ENCODE measurements around the gene CRY2.

- TF ChIP-seq TAF1 (IDR thresholded peaks at IDR 0.05; ENCODE audit: low read depth) (no peak), EP300 (IDR thresholded peaks at IDR 0.05; ENCODE audit: borderline replicate concordance) (no peak), TCF12 (IDR thresholded peaks at IDR 0.05; ENCODE audit: low read depth) (no peak), REST (IDR thresholded peaks at IDR 0.05; ENCODE audit: low read depth) (no peak), ZBTB7A (IDR thresholded peaks at IDR 0.05; ENCODE audit: low read depth) (no peak), CREB1 (IDR thresholded peaks at IDR 0.05; ENCODE audit: low read depth) (no peak), YY1 (IDR thresholded peaks at IDR 0.05; ENCODE audit: low read depth) (no peak), USF1 (IDR thresholded peaks at IDR 0.05) (no peak), RAD21 (IDR thresholded peaks at IDR 0.05; ENCODE audit: low read depth) (no peak), CEBPB (IDR thresholded peaks at IDR 0.05) (no peak), MAX (IDR thresholded peaks at IDR 0.05) (no peak), TEAD4 (IDR thresholded peaks at IDR 0.05) (no peak), FOXM1 (IDR thresholded peaks at IDR 0.05; ENCODE audit: borderline replicate concordance, low read depth) (no peak)
Measured at GRCh38 chr11:45931739-45932138, 84.5 kb downstream of the CRY2 start.
